ENCODE measurements around the gene AMY2B. TPM values are rescaled to one million over a fixed set of nuclear protein-coding genes. Genes with fewer than 3 reads are reported as not detected.

Gene AMY2B
- 2.0 and 16.3 TPM in 2 replicates for total RNA-seq (ENCODE audit: low replicate concordance)

GRCh38 chr1:103571289-103571688, at the start of gene AMY2B:
AMY2B (plus strand) TSS chr1:103571589; CDS start chr1:103571603, 14 bp downstream.

DNA sequence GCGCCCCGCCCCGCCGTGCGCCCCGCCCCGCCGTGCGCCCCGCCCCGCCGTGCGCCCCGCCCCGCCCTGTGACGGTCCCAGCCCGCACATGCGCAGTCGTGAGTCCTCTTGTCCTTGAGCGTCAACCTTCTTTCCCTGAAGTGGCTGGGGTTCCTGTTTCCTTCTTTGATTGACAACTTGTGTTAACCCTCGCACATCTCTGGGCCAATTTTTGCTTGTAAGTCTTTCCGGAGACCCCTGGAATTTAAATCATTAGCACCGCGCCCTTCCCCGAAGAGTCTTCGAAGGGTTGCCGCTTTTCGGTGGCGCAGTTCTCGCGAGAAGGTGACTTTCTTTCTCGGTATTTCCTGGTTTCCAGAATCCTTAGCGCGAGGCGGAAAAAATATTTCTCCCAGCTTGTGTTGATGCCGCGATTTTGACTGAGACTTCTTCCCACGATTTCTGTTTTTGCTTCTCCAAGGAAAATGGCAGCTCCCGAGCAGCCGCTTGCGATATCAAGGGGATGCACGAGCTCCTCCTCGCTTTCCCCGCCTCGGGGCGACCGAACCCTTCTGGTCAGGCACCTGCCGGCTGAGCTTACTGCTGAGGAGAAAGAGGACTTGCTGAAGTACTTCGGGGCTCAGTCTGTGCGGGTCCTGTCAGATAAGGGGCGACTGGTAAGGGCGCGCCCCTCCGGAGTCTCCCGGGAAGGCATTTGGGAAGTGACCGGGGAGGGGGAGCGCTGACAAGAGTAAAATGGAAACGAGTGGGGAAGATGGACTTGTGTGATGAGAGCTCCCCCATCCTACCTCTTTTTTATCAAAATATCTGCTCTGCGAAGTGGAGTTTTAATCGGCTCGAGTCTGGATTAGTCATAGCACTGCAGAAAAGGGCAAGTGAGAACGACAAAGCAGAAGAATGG, 45.5 kb upstream of the AMY2B start, which contains the start of gene RNPC3:
TSS of gene RNPC3 (plus strand) at position 93 of the 901 bp plus-strand sequence. CDS start at position 465, 372 bp downstream.

DNA sequence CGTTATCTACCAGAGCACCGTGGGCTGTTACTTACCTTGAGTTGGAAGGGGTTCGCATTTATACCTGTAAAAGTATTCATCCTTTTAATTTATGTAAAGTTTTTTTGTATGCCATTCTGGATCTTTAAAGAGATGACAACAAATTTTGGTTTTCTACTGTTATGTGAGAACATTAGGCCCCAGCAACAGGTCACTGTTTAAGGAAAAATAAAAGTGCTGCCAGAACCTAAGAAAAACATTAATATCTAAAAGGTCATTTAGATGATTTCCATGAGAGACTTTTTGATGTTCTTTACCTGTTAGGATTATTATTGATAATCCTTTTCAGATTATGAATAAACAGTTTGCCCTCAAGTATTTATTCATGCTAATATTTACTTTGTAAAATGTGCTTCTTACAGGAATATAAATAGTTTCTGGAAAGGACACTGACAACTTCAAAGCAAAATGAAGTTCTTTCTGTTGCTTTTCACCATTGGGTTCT, 45.6 kb downstream of the AMY2B start, which contains the start of gene AMY2A:
TSS of gene AMY2A (plus strand) at position 434 of the 484 bp plus-strand sequence. CDS start at position 448, 14 bp downstream.

Other genes starting within 250 kb of the AMY2B start
- 1.9 and 2.7 TPM in 2 replicates for gene RNPC3, start 45.9 kb upstream of the AMY2B start, total RNA-seq (ENCODE audit: low replicate concordance)
- not detected in 2 replicates for gene AMY2A, start 45.8 kb downstream of the AMY2B start, total RNA-seq (ENCODE audit: low replicate concordance)
- gene AMY1A, start 84.2 kb downstream of the AMY2B start, total RNA-seq (ENCODE audit: low replicate concordance) = not detected in 2 replicates
- gene AMY1B, start 124.6 kb downstream of the AMY2B start, total RNA-seq (ENCODE audit: low replicate concordance) = not detected in 2 replicates
- gene AMY1C, start 178.3 kb downstream of the AMY2B start, total RNA-seq (ENCODE audit: low replicate concordance) = not detected in 2 replicates

Measured in smooth muscle cell of the coronary artery (primary cell).